ENCODE data around the gene GMCL1. TPM values are rescaled to one million over a fixed set of nuclear protein-coding genes. Genes with fewer than 3 reads are reported as not detected.

Gene GMCL1
- total RNA-seq, 6 experiments from 2014 or later, result 5.8 to 11.4 (median 6.8) TPM

GRCh38 chr2:69831354-69831905 lies 2.0 kb downstream of the GMCL1 start:
- intact Hi-C loops (cut with DNase I), result no loop called here
- DNase-seq (no peak), ATAC-seq (no peak)
- no peaks in the 10 kb centered on the region for H3K27me3 ChIP-seq
- TF ChIP-seq CTCF (IDR thresholded peaks at IDR 0.05) (no peak), POLR2A (IDR thresholded peaks at IDR 0.05) (no peak)
- no peak overlapping the region for H3K27ac ChIP-seq
- no peak overlapping the region for H3K4me3 ChIP-seq
- H3K4me1 ChIP-seq, result peaks cover 0 to 25% (median 8%) of the 10 kb centered on the region in 4 donors
- H3K36me3 ChIP-seq, result no peaks in the 10 kb centered on the region
- 87% methylated on average over 3 of the region's 6 CpGs for WGBS (ENCODE audit: insufficient coverage, low coverage, low lambda C conversion rate, missing lambda C conversion rate)
- H3K9me3 ChIP-seq, result no peaks in the 10 kb centered on the region

GRCh38 chr2:69833752-69834151 lies 4.3 kb downstream of the GMCL1 start:
- no peak for TF ChIP-seq POLR2A (IDR thresholded peaks at IDR 0.05)
- TF ChIP-seq CTCF (IDR thresholded peaks at IDR 0.05), result no peak
- H3K4me1 ChIP-seq, result peaks cover 0 to 20% (median 8%) of the 10 kb centered on the region in 4 donors
- WGBS (ENCODE audit: insufficient coverage, low coverage, low lambda C conversion rate, missing lambda C conversion rate), result 89% methylated on average over 3 of the region's 3 CpGs
- no peak overlapping the region for H3K4me3 ChIP-seq
- no peaks in the 10 kb centered on the region for H3K36me3 ChIP-seq
- no peaks in the 10 kb centered on the region for H3K27me3 ChIP-seq
- no peaks in the 10 kb centered on the region for H3K9me3 ChIP-seq
- ATAC-seq (no peak), DNase-seq (no peak)
- intact Hi-C loops (cut with DNase I), result no loop called here
- no peak overlapping the region for H3K27ac ChIP-seq

- Histone ChIP-seq H3K4me1 (peaks cover 0 to 17% (median 8%) of the 10 kb centered on the region in 4 donors), H3K27ac (no peak overlapping the region), H3K27me3 (no peaks in the 10 kb centered on the region), H3K4me3 (no peak overlapping the region), H3K9me3 (no peaks in the 10 kb centered on the region), H3K36me3 (peaks cover 0 to 11% (median 0%) of the 10 kb centered on the region in 4 donors)
- intact Hi-C loops (cut with DNase I), result no loop called here
- DNase-seq (no peak), ATAC-seq (no peak)
- 92% methylated on average over 2 of the region's 2 CpGs for WGBS (ENCODE audit: insufficient coverage, low coverage, low lambda C conversion rate, missing lambda C conversion rate)
- TF ChIP-seq CTCF (IDR thresholded peaks at IDR 0.05) (no peak), POLR2A (IDR thresholded peaks at IDR 0.05) (no peak)
Observed at GRCh38 chr2:69835666-69836065, 6.2 kb downstream of the GMCL1 start.

GRCh38 chr2:69836316-69836715 lies 6.9 kb downstream of the GMCL1 start:
- Histone ChIP-seq H3K27me3 (no peaks in the 10 kb centered on the region), H3K9me3 (no peaks in the 10 kb centered on the region), H3K27ac (no peak overlapping the region), H3K36me3 (peaks cover 0 to 17% (median 0%) of the 10 kb centered on the region in 4 donors), H3K4me3 (no peak overlapping the region), H3K4me1 (peaks cover 0 to 10% (median 5%) of the 10 kb centered on the region in 4 donors)
- ATAC-seq (no peak), DNase-seq (no peak)
- intact Hi-C loops (cut with DNase I), result no loop called here
- 67% methylated on average over 5 of the region's 5 CpGs for WGBS (ENCODE audit: insufficient coverage, low coverage, low lambda C conversion rate, missing lambda C conversion rate)
- no peak for TF ChIP-seq CTCF (IDR thresholded peaks at IDR 0.05)
- TF ChIP-seq POLR2A (IDR thresholded peaks at IDR 0.05), result no peak

All from right lobe of liver (tissue), 6 donors.